CD8-positive, alpha-beta memory T cell (primary cell): ENCODE results near the gene STYXL1. TPM values are rescaled to one million over a fixed set of nuclear protein-coding genes. Genes with fewer than 3 reads are reported as not detected.
"Not testable (repeated sequence)": the region's sequence is repeated elsewhere in the genome, so short reads cannot be mapped to it uniquely, and the experiment has no call there.

Source experiments
- CTCF ChIA-PET: fragments of 350-600 bp; sonication (Branson Sonifier 250); formaldehyde crosslinking; loops from one replicate; lab custom pipeline; 2021; ENCODE audit warnings: antibody characterized with exemption; lab: Charles Lee
- POLR2A ChIA-PET: fragments of 350-600 bp; sonication (Branson Sonifier 250); formaldehyde crosslinking; loops from one replicate; lab custom pipeline; 2021; ENCODE audit warnings: antibody characterized with exemption; lab: Charles Lee
- DNase-seq, 5 donors: peaks; one replicate each; pipeline versions ENCODE4 v3.0.0 to v3.0.0-alpha.2; 2020 to 2022; ENCODE audit warnings: mixed read lengths in 1 of 5
- H3K27ac ChIP-seq: one replicate; pipeline ENCODE4 v1.7.0; 2013; ENCODE audit warnings: low read depth, mild to moderate bottlenecking, low read length, moderate library complexity
- H3K27me3 ChIP-seq: 2 replicates; pipeline ENCODE4 v1.7.0; 2013; ENCODE audit warnings: low read length, mild to moderate bottlenecking; ENCODE audit not compliant: insufficient read depth, poor library complexity, severe bottlenecking
- H3K36me3 ChIP-seq: 2 replicates; pipeline ENCODE4 v1.7.0; 2013; ENCODE audit warnings: mild to moderate bottlenecking, low read length, moderate library complexity; ENCODE audit not compliant: insufficient read depth
- H3K4me1 ChIP-seq: 2 replicates; pipeline ENCODE4 v1.7.0; 2013; ENCODE audit warnings: mild to moderate bottlenecking, low read length, moderate library complexity; ENCODE audit not compliant: insufficient read depth
- H3K4me3 ChIP-seq: 2 replicates; pipeline ENCODE4 v1.7.0; 2013; ENCODE audit warnings: mild to moderate bottlenecking, low read length
- H3K9me3 ChIP-seq: 2 replicates; pipeline ENCODE4 v1.7.0; 2013; ENCODE audit warnings: mild to moderate bottlenecking, low read length
- H3K27ac Mint-ChIP-seq, 8 donors: one replicate each; pipeline ENCODE4 v1.8.0; 2020 to 2021; ENCODE audit warnings: mixed read lengths in 8 of 8, mild to moderate bottlenecking in 6 of 8, inconsistent platforms in 3 of 8, moderate library complexity in 3 of 8
- H3K27me3 Mint-ChIP-seq, 2 donors: one replicate each; pipeline ENCODE4 v1.8.0; 2020 to 2021; ENCODE audit warnings: mixed read lengths in 2 of 2, mild to moderate bottlenecking in 1 of 2, moderate library complexity in 1 of 2
- H3K36me3 Mint-ChIP-seq, 3 donors: one replicate each; pipeline ENCODE4 v1.8.0; 2020 to 2021; ENCODE audit warnings: mixed read lengths in 3 of 3, inconsistent platforms in 1 of 3, mild to moderate bottlenecking in 1 of 3
- H3K4me1 Mint-ChIP-seq, 3 donors: one replicate each; pipeline ENCODE4 v1.8.0; 2020 to 2021; ENCODE audit warnings: mixed read lengths in 3 of 3, inconsistent platforms in 1 of 3, mild to moderate bottlenecking in 1 of 3
- H3K4me3 Mint-ChIP-seq, 7 donors: one replicate each; pipeline ENCODE4 v1.8.0; 2020 to 2021; ENCODE audit warnings: mixed read lengths in 7 of 7, mild to moderate bottlenecking in 6 of 7, moderate library complexity in 4 of 7, inconsistent platforms in 2 of 7
- H3K9me3 Mint-ChIP-seq, 5 donors: one replicate each; pipeline ENCODE4 v1.8.0; 2020 to 2022; ENCODE audit warnings: mixed read lengths in 5 of 5, mild to moderate bottlenecking in 3 of 5, moderate library complexity in 2 of 5, inconsistent platforms in 1 of 5
- polyA plus RNA-seq: library from polyadenylated mRNA; unstranded; fragments of 300-500 nt; fragmentation: Illumina TruSeq; gene quantifications from one replicate; pipeline ENCODE4 v1.2.3, GENCODE V29; 2021
- total RNA-seq, 2 experiments: library from RNA; stranded (reverse); gene quantifications; one replicate each; pipeline ENCODE4 v1.2.3, GENCODE V29; 2021

Gene STYXL1
- 10 to 100 TPM; 40.2 to 40.7 TPM for total RNA-seq
- polyA plus RNA-seq: 60.9 TPM

GRCh38 chr7:76047811-76048667, at the start of gene STYXL1, which contains the start of gene MDH2:
Gene STYXL1 (minus strand): TSS chr7:76048000. CDS start chr7:76030523, 17,477 bp downstream.
Gene MDH2 (plus strand): TSS chr7:76048106. CDS start chr7:76048161, 55 bp downstream.
- Histone ChIP-seq H3K4me3 (peak within 1 kb of the TSS; percentile 100), H3K27ac (peak within 1 kb of the TSS; percentile 98), H3K36me3 (no peaks in the 10 kb centered on the region), H3K4me1 (peaks cover 20% of the 10 kb centered on the region), H3K9me3 (no peaks in the 10 kb centered on the region), H3K27me3 (no peaks in the 10 kb centered on the region)
- Mint-ChIP-seq H3K9me3 (no peaks in the 10 kb centered on the region), H3K4me3 (peak within 1 kb of the TSS; percentile 95 to 100 (median 99)), H3K27me3 (no peaks in the 10 kb centered on the region), H3K4me1 (peaks cover 49 to 76% (median 58%) of the 10 kb centered on the region in 3 donors), H3K27ac (peak within 1 kb of the TSS; percentile 86 to 99 (median 98)), H3K36me3 (peaks cover 0 to 42% (median 9%) of the 10 kb centered on the region in 3 donors)
- CTCF ChIA-PET: interaction anchor here (0.9 to 1.3 kb wide), 2 partner anchors 14 to 29 kb away, joined by 3 to 4 read pairs; no protein-coding TSS in a partner anchor
- POLR2A ChIA-PET: interaction anchor here (0.5 to 1.3 kb wide), 8 partner anchors 9 to 1439 kb away, joined by 3 to 8 read pairs (median 4); partner anchors contain the start of gene YWHAG
- DNase-seq: peak; percentile 81 to 92 (median 85)

- POLR2A ChIA-PET: no interaction called here
- H3K27me3 Mint-ChIP-seq: peaks cover 15 to 24% of the 10 kb centered on the region in 2 donors
- no peak for DNase-seq
Measured at GRCh38 chr7:76095908-76096307, 48.1 kb upstream of the STYXL1 start.

GRCh38 chr7:76094326-76094725, 46.5 kb upstream of the STYXL1 start:
- H3K4me3 Mint-ChIP-seq, H3K27ac Mint-ChIP-seq, H3K27ac ChIP-seq, H3K9me3 Mint-ChIP-seq, H3K36me3 Mint-ChIP-seq, H3K4me1 Mint-ChIP-seq, H3K27me3 ChIP-seq, H3K4me1 ChIP-seq, H3K4me3 ChIP-seq, DNase-seq, CTCF ChIA-PET, H3K9me3 ChIP-seq, H3K36me3 ChIP-seq, POLR2A ChIA-PET: not testable (repeated sequence)
- peaks cover 18 to 29% of the 10 kb centered on the region in 2 donors for H3K27me3 Mint-ChIP-seq

More at GRCh38 chr7:76095908-76096307, 48.1 kb upstream of the STYXL1 start:
- Histone ChIP-seq H3K27me3 (no peaks in the 10 kb centered on the region), H3K36me3 (no peaks in the 10 kb centered on the region), H3K9me3 (no peaks in the 10 kb centered on the region), H3K27ac (no peak overlapping the region), H3K4me1 (no peaks in the 10 kb centered on the region), H3K4me3 (no peak overlapping the region)
- CTCF ChIA-PET: no interaction called here
- Mint-ChIP-seq H3K27ac (no peak overlapping the region), H3K4me1 (no peaks in the 10 kb centered on the region), H3K4me3 (no peak overlapping the region), H3K9me3 (no peaks in the 10 kb centered on the region), H3K36me3 (peaks cover 0 to 2% (median 0%) of the 10 kb centered on the region in 3 donors)

GRCh38 chr7:76093531-76093930, 45.7 kb upstream of the STYXL1 start:
- peaks cover 16 to 29% of the 10 kb centered on the region in 2 donors for H3K27me3 Mint-ChIP-seq
- H3K36me3 ChIP-seq, H3K4me3 Mint-ChIP-seq, H3K27me3 ChIP-seq, H3K4me1 ChIP-seq, H3K27ac Mint-ChIP-seq, H3K4me3 ChIP-seq, H3K27ac ChIP-seq, POLR2A ChIA-PET, H3K36me3 Mint-ChIP-seq, DNase-seq, H3K9me3 ChIP-seq, H3K9me3 Mint-ChIP-seq, H3K4me1 Mint-ChIP-seq, CTCF ChIA-PET: not testable (repeated sequence)

GRCh38 chr7:76091506-76091905, 43.7 kb upstream of the STYXL1 start:
- H3K27me3 Mint-ChIP-seq: peaks cover 15 to 32% of the 10 kb centered on the region in 2 donors
- H3K4me1 ChIP-seq: no peaks in the 10 kb centered on the region
- H3K4me3 Mint-ChIP-seq: no peak overlapping the region
- H3K4me1 Mint-ChIP-seq: no peaks in the 10 kb centered on the region
- no peaks in the 10 kb centered on the region for H3K27me3 ChIP-seq
- POLR2A ChIA-PET: no interaction called here
- no peak overlapping the region for H3K27ac ChIP-seq
- H3K4me3 ChIP-seq: no peak overlapping the region
- H3K27ac Mint-ChIP-seq: no peak overlapping the region
- no peaks in the 10 kb centered on the region for H3K36me3 ChIP-seq
- CTCF ChIA-PET: no interaction called here
- H3K9me3 ChIP-seq: no peaks in the 10 kb centered on the region
- peaks cover 0 to 2% (median 0%) of the 10 kb centered on the region in 3 donors for H3K36me3 Mint-ChIP-seq
- H3K9me3 Mint-ChIP-seq: no peaks in the 10 kb centered on the region
- no peak for DNase-seq

- no peak overlapping the region for H3K27ac ChIP-seq
- no peak overlapping the region for H3K4me3 Mint-ChIP-seq
- no peaks in the 10 kb centered on the region for H3K9me3 ChIP-seq
- no peaks in the 10 kb centered on the region for H3K9me3 Mint-ChIP-seq
- H3K36me3 Mint-ChIP-seq: peaks cover 0 to 2% (median 0%) of the 10 kb centered on the region in 3 donors
- H3K27me3 Mint-ChIP-seq: peaks cover 16 to 25% of the 10 kb centered on the region in 2 donors
- ChIA-PET POLR2A (no interaction called here), CTCF (no interaction called here)
- H3K4me3 ChIP-seq: no peak overlapping the region
- no peaks in the 10 kb centered on the region for H3K4me1 Mint-ChIP-seq
- no peak for DNase-seq
- H3K4me1 ChIP-seq: no peaks in the 10 kb centered on the region
- H3K27me3 ChIP-seq: no peaks in the 10 kb centered on the region
- H3K27ac Mint-ChIP-seq: no peak overlapping the region
- no peaks in the 10 kb centered on the region for H3K36me3 ChIP-seq
Measured at GRCh38 chr7:76089865-76090475, 42.2 kb upstream of the STYXL1 start.

- H3K4me3 ChIP-seq, H3K4me1 ChIP-seq, CTCF ChIA-PET, H3K27ac ChIP-seq, H3K36me3 Mint-ChIP-seq, H3K4me3 Mint-ChIP-seq, H3K27ac Mint-ChIP-seq, H3K9me3 ChIP-seq, H3K9me3 Mint-ChIP-seq, DNase-seq, H3K4me1 Mint-ChIP-seq, H3K36me3 ChIP-seq, H3K27me3 ChIP-seq, POLR2A ChIA-PET: not testable (repeated sequence)
- peaks cover 20 to 28% of the 10 kb centered on the region in 2 donors for H3K27me3 Mint-ChIP-seq
Measured at GRCh38 chr7:76087362-76087791, 39.6 kb upstream of the STYXL1 start.

GRCh38 chr7:76086070-76086469, 38.3 kb upstream of the STYXL1 start:
- ChIA-PET CTCF (no interaction called here), POLR2A (no interaction called here)
- no peak for DNase-seq
- Histone ChIP-seq H3K27me3 (no peaks in the 10 kb centered on the region), H3K9me3 (no peaks in the 10 kb centered on the region), H3K4me1 (no peaks in the 10 kb centered on the region), H3K36me3 (no peaks in the 10 kb centered on the region), H3K27ac (no peak overlapping the region), H3K4me3 (no peak overlapping the region)
- peaks cover 15 to 24% of the 10 kb centered on the region in 2 donors for H3K27me3 Mint-ChIP-seq
- H3K9me3 Mint-ChIP-seq: no peaks in the 10 kb centered on the region
- no peaks in the 10 kb centered on the region for H3K36me3 Mint-ChIP-seq
- H3K4me1 Mint-ChIP-seq: no peaks in the 10 kb centered on the region
- peak overlapping the region in 1 of 8 donors; percentile 8 for H3K27ac Mint-ChIP-seq
- H3K4me3 Mint-ChIP-seq: no peak overlapping the region
